HG02973 (cell line): ENCODE measurements around the gene ARHGEF16.

Source experiments
- ATAC-seq: cut with Tn5 transposase; IDR thresholded peaks from one replicate; pipeline ENCODE4 v1.9.1; 2021; ENCODE audit warnings: moderate library complexity; ENCODE audit not compliant: unreplicated experiment

ARHGEF16 gene

DNA sequence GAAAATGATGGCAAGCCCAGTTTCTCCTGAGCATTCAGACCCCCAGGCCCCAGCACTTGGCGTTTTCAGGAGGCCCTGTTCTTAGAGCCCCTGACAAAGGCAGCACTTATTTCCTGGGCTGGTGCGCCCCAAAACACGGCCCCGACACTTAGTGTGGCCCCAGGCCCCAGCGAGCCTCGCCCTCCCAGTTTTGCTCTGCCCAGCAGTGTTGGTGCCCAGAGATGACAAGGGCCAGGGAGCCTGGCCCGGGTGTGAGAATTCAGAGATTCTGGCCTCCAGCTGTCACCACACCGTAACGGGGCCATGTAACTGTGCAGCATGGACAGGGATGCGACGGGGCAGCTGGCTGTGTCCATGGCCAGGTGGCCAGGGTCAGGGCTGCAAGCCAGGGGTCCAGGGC is 18.0 kb upstream of the ARHGEF16 start:
- no peak for ATAC-seq

DNA sequence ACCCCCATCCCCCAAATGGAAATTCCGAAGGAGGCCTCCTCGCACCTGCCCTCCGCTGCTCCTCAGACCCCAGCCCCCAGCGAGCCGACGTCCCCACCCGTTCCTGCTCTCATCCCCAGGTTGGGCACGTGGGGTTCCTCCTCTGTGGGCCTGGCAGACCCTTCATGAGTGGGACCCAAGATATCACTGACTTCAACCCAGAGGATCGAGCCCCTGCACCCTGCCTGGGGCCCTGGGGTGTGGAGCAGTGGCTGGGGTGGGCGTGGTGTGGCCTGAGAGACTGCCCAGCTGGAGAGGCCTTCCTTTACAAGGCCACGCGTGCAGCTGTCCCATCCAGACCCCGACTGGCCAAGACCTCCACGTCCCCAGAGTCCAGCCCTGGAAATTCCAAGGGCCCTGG is 17.6 kb upstream of the ARHGEF16 start:
- no peak for ATAC-seq

GRCh38 chr1:3438661-3439180 is 15.7 kb upstream of the ARHGEF16 start:
- ATAC-seq = no peak

- no peak for ATAC-seq
Measured at GRCh38 chr1:3439346-3440299, 14.8 kb upstream of the ARHGEF16 start.

- ATAC-seq = no peak
Measured at GRCh38 chr1:3440300-3440681, 14.2 kb upstream of the ARHGEF16 start.

DNA sequence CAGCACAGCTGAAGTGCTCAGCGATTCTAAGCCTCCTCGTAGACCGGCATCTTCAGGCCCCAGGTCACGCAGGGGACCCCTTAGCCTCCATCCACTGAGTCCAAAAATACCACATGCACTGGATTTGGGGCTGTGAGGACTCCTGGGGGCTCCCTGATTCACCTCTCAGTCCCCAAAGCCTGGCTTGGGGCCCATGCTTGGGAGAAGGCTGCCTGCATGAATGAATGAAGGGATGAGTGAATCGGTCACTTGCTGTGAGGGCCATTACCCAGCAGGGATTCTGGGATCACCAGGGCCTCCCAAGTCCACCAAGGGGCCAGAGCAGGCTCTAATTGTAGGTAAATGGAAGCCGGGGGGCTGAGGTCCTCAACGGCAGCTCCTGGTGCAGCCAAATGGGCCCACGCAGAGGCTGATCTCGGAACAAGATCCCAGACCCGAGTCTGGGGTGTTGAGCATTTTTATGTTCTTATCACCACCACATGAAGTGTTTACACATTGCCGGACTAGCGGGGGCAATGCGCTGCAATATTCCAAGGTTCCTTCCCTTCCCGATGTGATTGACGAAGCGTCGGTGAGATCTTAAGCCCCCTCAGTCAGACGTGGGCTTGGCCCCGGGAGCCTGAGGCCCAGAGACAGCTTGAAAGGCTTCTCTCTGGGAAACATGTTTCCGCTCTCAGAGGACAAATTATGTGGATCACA is 13.6 kb upstream of the ARHGEF16 start:
- ATAC-seq = no peak

GRCh38 chr1:3441410-3441847 is 13.0 kb upstream of the ARHGEF16 start:
- no peak for ATAC-seq

GRCh38 chr1:3441880-3442279 is 12.6 kb upstream of the ARHGEF16 start:
- no peak for ATAC-seq

DNA sequence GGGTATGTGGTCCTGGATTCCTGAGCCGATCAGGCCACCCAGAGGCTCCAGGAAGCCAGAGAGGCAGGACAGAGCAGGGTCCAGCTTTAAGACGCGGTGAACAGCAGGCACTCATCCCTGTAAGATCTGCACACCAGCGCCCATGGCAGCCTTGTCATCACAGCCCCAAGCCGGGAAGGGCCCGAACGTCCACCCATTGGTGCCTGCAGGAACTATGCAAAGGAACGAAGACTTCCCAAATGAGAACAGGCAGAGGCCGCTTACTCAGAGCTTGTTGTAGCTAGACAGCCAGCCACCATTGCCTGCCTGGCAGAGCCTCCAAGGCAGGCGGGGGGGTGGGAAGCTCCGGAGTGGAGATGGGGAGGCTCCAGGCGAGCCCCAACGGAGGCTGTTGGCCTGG is 12.1 kb upstream of the ARHGEF16 start:
- no peak for ATAC-seq

GRCh38 chr1:3442901-3443300 is 11.6 kb upstream of the ARHGEF16 start:
- ATAC-seq = no peak

DNA sequence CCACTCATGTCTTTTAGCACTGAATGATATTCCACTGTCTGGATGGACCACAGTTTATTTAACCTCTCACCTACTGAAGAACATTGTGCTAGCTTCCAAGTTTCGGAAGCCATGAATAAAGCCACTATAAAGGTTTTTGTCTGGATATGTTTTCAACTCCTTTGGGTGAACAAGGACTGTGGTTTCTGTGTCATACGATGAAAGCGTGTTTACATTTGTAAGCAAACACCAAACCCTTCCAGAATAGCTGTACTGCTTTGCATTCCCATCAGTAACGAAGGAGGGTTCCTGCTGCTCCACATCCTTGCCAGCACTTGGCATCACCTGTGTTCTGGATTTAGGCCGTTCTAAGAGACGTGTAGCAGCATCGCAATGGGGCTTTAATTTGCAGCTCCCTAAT is 10.7 kb upstream of the ARHGEF16 start:
- no peak for ATAC-seq

DNA sequence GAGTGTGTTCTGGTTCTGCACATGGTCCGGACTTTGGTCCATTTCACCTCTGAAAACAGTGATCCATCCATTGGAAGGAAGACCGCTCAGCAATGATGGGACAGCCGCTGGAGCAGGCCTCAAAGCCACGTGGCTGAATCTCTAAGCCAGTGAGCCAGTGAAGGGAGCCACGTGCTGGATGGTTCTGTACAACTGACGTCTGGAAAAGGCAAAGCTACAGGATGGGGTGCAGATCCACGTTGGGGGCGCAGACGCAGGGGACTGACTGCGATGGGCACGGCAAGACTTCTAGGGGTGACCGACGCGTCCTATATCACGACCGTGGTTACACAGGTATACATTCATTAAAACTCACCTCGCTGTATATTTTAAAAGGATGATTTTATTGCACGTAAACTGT is 10.2 kb upstream of the ARHGEF16 start:
- no peak for ATAC-seq

DNA sequence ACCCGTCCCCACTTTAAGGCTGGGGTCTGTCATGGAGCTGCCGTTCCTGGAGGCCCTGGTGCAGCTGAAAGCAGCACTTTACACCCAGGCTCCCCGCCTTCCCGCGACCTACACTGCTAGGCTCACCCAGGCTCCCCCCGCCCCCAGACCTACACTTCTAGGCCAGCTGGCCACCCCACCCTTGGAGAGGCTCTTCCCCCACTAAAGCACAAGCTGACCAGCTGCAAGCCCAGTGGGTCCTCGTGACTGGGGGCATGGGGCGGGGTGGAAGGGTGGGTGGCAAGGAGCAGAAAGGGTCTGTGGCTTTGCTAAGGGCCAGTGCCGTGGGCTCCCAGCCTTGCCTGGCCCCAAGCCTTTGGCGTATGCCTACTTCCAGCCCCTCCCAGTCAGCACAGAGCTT is 9.7 kb upstream of the ARHGEF16 start:
- no peak for ATAC-seq

DNA sequence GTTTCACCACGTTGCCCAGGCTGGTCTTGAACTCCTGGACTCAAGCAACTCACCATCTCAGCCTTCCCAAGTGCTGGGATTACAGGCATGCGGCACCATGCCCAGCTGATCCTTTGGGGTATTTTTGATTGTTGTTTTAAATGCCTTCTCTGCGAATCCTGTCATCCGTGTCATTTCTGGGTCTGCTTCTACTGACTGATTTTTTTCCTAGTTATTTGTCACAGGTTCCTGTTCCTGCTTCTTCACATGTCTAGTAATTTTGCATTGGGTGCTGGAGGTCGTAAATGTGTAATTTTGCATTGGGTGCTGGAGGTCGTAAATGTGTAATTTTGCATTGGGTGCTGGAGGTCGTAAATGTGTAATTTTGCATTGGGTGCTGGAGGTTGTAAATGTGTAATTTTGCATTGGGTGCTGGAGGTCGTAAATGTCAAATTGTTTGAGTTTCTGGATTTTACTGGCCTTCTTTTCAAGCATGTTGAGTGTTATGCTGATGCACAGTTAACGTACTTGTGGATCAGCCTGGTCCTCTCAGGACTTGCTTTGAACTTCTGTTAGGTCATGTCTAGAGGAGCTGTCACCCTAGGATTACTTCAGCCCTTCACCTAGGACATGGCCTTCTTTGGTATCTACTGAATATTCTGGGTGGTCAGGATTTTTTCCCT is 4.1 kb upstream of the ARHGEF16 start:
- no peak for ATAC-seq

GRCh38 chr1:3450983-3451382 is 3.5 kb upstream of the ARHGEF16 start:
- ATAC-seq = no peak

GRCh38 chr1:3451994-3452865 is 2.2 kb upstream of the ARHGEF16 start:
- no peak for ATAC-seq

DNA sequence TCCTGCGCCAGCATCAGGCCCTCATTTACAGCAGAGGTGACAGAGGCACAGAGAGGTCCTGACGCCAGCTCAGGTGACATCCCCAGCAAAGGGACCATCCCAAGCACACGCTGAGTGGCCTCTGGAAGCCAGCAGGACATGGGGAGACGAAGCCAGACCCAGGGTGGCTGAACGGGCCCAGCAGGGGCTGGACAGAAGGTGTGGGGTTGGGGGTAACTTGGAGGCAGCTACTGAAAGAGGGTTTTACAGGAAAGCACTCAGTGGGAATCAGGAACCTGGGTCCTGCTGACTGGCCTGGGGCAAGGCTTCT is 1.6 kb upstream of the ARHGEF16 start:
- ATAC-seq = no peak

- no peak for ATAC-seq
Measured at GRCh38 chr1:3453203-3453761, 1.2 kb upstream of the ARHGEF16 start.

- no peak for ATAC-seq
Measured at GRCh38 chr1:3454811-3455618, 550 bp downstream of the ARHGEF16 start.
